SJSA1 (cell line): ENCODE results near the gene FOXI1. TPM values are rescaled to one million over a fixed set of nuclear protein-coding genes. Genes with fewer than 3 reads are reported as not detected.
"Not testable (repeated sequence)": the region's sequence is repeated elsewhere in the genome, so short reads cannot be mapped to it uniquely, and the experiment has no call there.

Source experiments
- DNase-seq, 2 experiments: peaks; one replicate each; pipeline ENCODE4 v3.0.0-alpha.2; 2015 to 2020; ENCODE audit warnings: low spot score in 2 of 2, low read depth in 1 of 2
- H3K27ac ChIP-seq: fragments of 250-450 bp; sonication (Bioruptor Pico); 2 replicates; pipeline ENCODE4 v1.5.1; 2020; ENCODE audit warnings: mild to moderate bottlenecking, moderate library complexity
- H3K27me3 ChIP-seq: fragments of 250-450 bp; sonication (Bioruptor Pico); replicated peaks from 2 replicates; pipeline ENCODE4 v1.5.1; 2020; ENCODE audit warnings: mild to moderate bottlenecking, moderate library complexity
- H3K36me3 ChIP-seq: fragments of 250-450 bp; sonication (Bioruptor Pico); 2 replicates; pipeline ENCODE4 v1.5.1; 2020; ENCODE audit warnings: mild to moderate bottlenecking
- H3K4me1 ChIP-seq: fragments of 250-450 bp; sonication (Bioruptor Pico); replicated peaks from 2 replicates; pipeline ENCODE4 v1.6.1; 2021; ENCODE audit warnings: mild to moderate bottlenecking
- H3K4me3 ChIP-seq: fragments of 250-450 bp; sonication (Bioruptor Pico); 2 replicates; pipeline ENCODE4 v1.5.1; 2020; ENCODE audit warnings: mild to moderate bottlenecking
- H3K9me3 ChIP-seq: fragments of 250-450 bp; sonication (Bioruptor Pico); replicated peaks from 2 replicates; pipeline ENCODE4 v1.5.1; 2020; ENCODE audit warnings: mild to moderate bottlenecking
- total RNA-seq: library from RNA; depleted of rRNA; stranded (reverse); fragments of >200 nt; shearing (Covaris generic); gene quantifications from 2 replicates; pipeline ENCODE4 v1.2.3, GENCODE V29; 2014

The FOXI1 gene
- total RNA-seq, 1 experiment from 2014 or later = not detected

DNA sequence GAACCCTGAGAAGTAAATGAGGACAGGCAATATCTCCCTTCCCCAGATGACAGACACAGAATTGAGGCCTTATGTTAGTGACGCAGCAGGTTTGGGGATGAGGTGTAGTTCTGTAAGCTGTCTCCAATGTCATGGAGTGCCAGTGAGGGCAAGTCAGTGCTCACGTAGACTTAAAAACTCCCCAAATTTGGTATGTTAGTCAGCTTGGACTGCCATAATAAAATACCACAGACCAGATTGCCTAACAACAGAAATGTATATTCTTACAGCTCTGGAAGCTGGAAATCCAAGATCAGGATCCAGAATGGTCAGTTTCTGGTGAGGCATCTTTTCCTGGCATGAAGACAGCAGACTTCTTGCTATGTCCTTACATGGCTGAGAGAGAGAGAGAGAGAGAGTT lies 14.9 kb downstream of the FOXI1 start:
- H3K27ac ChIP-seq = no peak overlapping the region

GRCh38 chr5:170121321-170121720 lies 15.6 kb downstream of the FOXI1 start:
- Histone ChIP-seq H3K4me3 (no peak overlapping the region), H3K9me3 (no peaks in the 10 kb centered on the region; the same call in 1 of the 2 replicates), H3K36me3 (no peaks in the 10 kb centered on the region), H3K4me1 (no peaks in the 10 kb centered on the region), H3K27ac (no peak overlapping the region), H3K27me3 (peaks cover 13% of the 10 kb centered on the region)
- DNase-seq = peak in 1 of 2 experiments; percentile 16

More for the DNA sequence above, 14.9 kb downstream of the FOXI1 start:
- no peaks in the 10 kb centered on the region for H3K9me3 ChIP-seq
- no peaks in the 10 kb centered on the region for H3K4me1 ChIP-seq
- peaks cover 13% of the 10 kb centered on the region for H3K27me3 ChIP-seq
- H3K36me3 ChIP-seq = no peaks in the 10 kb centered on the region
- DNase-seq = peak in 1 of 2 experiments; percentile 16
- H3K4me3 ChIP-seq = no peak overlapping the region

GRCh38 chr5:170126061-170126460 lies 20.4 kb downstream of the FOXI1 start:
- H3K27ac ChIP-seq = no peak overlapping the region
- peaks cover 6% of the 10 kb centered on the region; the same call in 1 of the 2 replicates for H3K27me3 ChIP-seq
- no peaks in the 10 kb centered on the region for H3K36me3 ChIP-seq
- DNase-seq = no peak
- no peaks in the 10 kb centered on the region; the same call in 1 of the 2 replicates for H3K9me3 ChIP-seq
- H3K4me3 ChIP-seq = no peak overlapping the region
- no peaks in the 10 kb centered on the region for H3K4me1 ChIP-seq

- H3K9me3 ChIP-seq = no peaks in the 10 kb centered on the region; the same call in 1 of the 2 replicates
- DNase-seq = no peak
- H3K4me1 ChIP-seq = no peaks in the 10 kb centered on the region
- no peak overlapping the region for H3K27ac ChIP-seq
- H3K27me3 ChIP-seq = peaks cover under 1% of the 10 kb centered on the region; the same call in 1 of the 2 replicates
- no peak overlapping the region for H3K4me3 ChIP-seq
- H3K36me3 ChIP-seq = no peaks in the 10 kb centered on the region
These were observed 20.9 kb downstream of the FOXI1 start for GRCh38 chr5:170126626-170127025.

GRCh38 chr5:170131235-170131634 lies 25.5 kb downstream of the FOXI1 start:
- peak in 1 of 2 experiments; percentile 29 for DNase-seq
- Histone ChIP-seq H3K36me3 (no peaks in the 10 kb centered on the region), H3K4me1 (peaks cover 10% of the 10 kb centered on the region), H3K27me3 (no peaks in the 10 kb centered on the region), H3K4me3 (no peak overlapping the region), H3K27ac (no peak overlapping the region), H3K9me3 (no peaks in the 10 kb centered on the region; the same call in 1 of the 2 replicates)

- peak; percentile 45 to 54 for DNase-seq
- H3K4me1 ChIP-seq = peaks cover 10% of the 10 kb centered on the region
- no peaks in the 10 kb centered on the region for H3K36me3 ChIP-seq
- H3K9me3 ChIP-seq = no peaks in the 10 kb centered on the region
- no peak overlapping the region for H3K4me3 ChIP-seq
- no peak overlapping the region for H3K27ac ChIP-seq
- H3K27me3 ChIP-seq = no peaks in the 10 kb centered on the region
These were observed 26.7 kb downstream of the FOXI1 start for GRCh38 chr5:170132269-170132975.

- no peak overlapping the region for H3K4me3 ChIP-seq
- DNase-seq = no peak
These were observed 27.3 kb downstream of the FOXI1 start for GRCh38 chr5:170132976-170133448.

DNA sequence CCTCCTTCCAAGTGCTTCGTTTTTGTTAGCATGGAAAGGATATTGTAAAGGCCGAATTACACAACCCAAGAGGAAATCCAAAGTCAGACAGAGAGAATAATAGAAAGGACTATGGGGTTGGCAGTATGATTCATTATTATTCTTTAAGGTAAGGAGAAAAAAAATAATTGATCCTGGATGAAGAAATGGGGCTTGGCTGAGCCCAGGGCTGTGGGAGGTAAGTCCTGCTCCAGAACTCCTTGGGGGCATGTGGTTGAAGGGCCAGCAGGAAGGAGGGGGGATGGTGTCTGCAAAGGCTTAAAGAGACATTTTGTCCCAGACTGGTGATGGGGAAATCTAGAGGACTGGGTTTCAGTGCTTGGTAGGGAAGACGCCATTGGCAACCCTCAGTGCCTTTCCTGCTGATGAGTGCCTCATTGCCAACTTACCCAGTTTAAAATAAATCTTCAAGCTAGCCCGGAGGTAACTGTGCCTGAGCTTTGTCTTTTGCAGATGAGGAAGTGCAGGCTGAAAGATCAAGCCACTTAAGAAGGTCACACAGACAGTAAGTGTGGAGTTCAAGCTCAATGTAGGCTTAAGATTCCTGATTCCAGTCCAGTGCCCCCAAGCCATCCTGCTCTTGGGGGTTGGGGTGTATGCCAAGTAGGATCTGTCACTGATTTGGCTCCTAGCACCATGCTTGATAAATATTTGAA lies 30.2 kb downstream of the FOXI1 start:
- H3K36me3 ChIP-seq = no peaks in the 10 kb centered on the region
- H3K4me1 ChIP-seq = peaks cover 10% of the 10 kb centered on the region
- DNase-seq = no peak
- no peak overlapping the region for H3K27ac ChIP-seq
- H3K27me3 ChIP-seq = no peaks in the 10 kb centered on the region
- H3K9me3 ChIP-seq = no peaks in the 10 kb centered on the region
- no peak overlapping the region for H3K4me3 ChIP-seq

More at GRCh38 chr5:170132976-170133448, 27.3 kb downstream of the FOXI1 start:
- Histone ChIP-seq H3K36me3 (no peaks in the 10 kb centered on the region), H3K27me3 (no peaks in the 10 kb centered on the region), H3K9me3 (no peaks in the 10 kb centered on the region), H3K27ac (no peak overlapping the region), H3K4me1 (peaks cover 10% of the 10 kb centered on the region)

- Histone ChIP-seq H3K27me3 (no peaks in the 10 kb centered on the region), H3K4me3 (no peak overlapping the region), H3K36me3 (no peaks in the 10 kb centered on the region), H3K27ac (no peak overlapping the region), H3K4me1 (peaks cover 10% of the 10 kb centered on the region), H3K9me3 (no peaks in the 10 kb centered on the region)
- DNase-seq = no peak
These were observed 30.8 kb downstream of the FOXI1 start for GRCh38 chr5:170136506-170136905.

DNA sequence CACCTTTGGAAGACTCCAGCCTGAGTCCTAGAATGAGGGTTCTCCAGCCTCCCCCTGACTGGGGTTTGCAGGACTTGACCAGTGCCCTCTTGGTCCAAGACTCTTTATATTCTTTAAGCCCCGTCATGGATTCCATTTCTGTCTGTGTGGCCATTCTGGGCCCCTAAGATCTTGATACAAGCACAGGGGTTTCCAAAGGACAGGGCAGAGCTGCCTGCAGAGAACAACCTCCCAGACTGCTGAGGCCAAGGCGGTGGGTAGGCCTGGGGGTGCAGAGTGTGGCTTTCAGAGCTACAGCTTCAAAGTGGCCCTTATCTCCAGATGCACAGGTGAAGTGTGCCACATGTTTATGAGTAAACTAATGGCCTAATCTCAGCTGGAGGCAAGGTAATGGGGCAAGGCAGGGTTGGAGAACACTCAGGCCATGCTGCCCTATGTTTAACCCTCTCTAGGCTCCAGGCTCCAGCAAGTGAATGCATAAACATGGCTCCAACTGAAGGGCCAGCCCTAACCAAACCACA lies 32.1 kb downstream of the FOXI1 start:
- no peaks in the 10 kb centered on the region for H3K9me3 ChIP-seq
- DNase-seq = no peak
- H3K4me1 ChIP-seq = peaks cover 3% of the 10 kb centered on the region
- H3K4me3 ChIP-seq = no peak overlapping the region
- H3K36me3 ChIP-seq = no peaks in the 10 kb centered on the region
- no peak overlapping the region for H3K27ac ChIP-seq
- H3K27me3 ChIP-seq = no peaks in the 10 kb centered on the region; the same call in 1 of the 2 replicates

GRCh38 chr5:170138273-170138672 lies 32.6 kb downstream of the FOXI1 start:
- Histone ChIP-seq H3K9me3 (no peaks in the 10 kb centered on the region), H3K4me1 (no peaks in the 10 kb centered on the region), H3K27me3 (no peaks in the 10 kb centered on the region; the same call in 1 of the 2 replicates), H3K36me3 (no peaks in the 10 kb centered on the region), H3K4me3 (no peak overlapping the region), H3K27ac (no peak overlapping the region)
- DNase-seq = no peak

DNA sequence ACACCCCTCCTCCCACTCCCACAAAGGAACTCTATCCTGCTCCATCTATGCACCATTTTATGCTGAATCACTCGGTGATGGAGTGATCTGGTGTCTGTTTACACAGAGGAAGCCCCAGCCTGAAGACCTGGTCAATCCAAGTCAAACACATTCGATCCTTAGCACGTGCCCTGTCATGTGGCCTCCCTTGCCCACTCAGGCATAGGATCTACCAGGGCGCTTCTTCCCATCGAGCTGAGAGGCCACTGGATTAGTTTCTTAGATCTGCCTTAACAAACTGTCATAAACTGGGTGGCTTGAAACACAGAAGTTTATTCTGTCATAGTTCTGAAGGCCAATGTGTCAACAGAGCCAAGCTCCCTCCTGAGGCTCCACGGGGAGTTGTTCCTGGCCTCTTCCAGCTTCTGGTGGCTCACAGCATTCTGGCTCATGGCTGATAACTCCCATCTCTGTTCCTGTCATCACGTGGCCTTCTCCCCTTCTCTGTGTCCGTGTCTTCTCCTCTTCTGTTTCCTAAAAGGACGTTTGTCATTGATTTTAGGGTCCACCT lies 34.2 kb downstream of the FOXI1 start:
- H3K36me3 ChIP-seq = no peaks in the 10 kb centered on the region
- H3K4me3 ChIP-seq = no peak overlapping the region
- no peaks in the 10 kb centered on the region for H3K4me1 ChIP-seq
- no peaks in the 10 kb centered on the region for H3K9me3 ChIP-seq
- H3K27ac ChIP-seq = no peak overlapping the region
- DNase-seq = no peak
- no peaks in the 10 kb centered on the region; the same call in 1 of the 2 replicates for H3K27me3 ChIP-seq

- H3K27me3 ChIP-seq, H3K36me3 ChIP-seq, H3K4me1 ChIP-seq, H3K4me3 ChIP-seq, H3K27ac ChIP-seq, H3K9me3 ChIP-seq, DNase-seq: not testable (repeated sequence)
These were observed 35.5 kb downstream of the FOXI1 start for GRCh38 chr5:170141196-170141595.
